NOMO-1 treated with DMSO at 0.1 percent for 48 hours (cell line): ENCODE data around the gene FOCAD.

ENCODE experiments used
- DNase-seq: peaks from one replicate; lab custom pipeline; 2025; ENCODE audit not compliant: unreplicated experiment; lab: John Stamatoyannopoulos, UW

FOCAD gene

DNA sequence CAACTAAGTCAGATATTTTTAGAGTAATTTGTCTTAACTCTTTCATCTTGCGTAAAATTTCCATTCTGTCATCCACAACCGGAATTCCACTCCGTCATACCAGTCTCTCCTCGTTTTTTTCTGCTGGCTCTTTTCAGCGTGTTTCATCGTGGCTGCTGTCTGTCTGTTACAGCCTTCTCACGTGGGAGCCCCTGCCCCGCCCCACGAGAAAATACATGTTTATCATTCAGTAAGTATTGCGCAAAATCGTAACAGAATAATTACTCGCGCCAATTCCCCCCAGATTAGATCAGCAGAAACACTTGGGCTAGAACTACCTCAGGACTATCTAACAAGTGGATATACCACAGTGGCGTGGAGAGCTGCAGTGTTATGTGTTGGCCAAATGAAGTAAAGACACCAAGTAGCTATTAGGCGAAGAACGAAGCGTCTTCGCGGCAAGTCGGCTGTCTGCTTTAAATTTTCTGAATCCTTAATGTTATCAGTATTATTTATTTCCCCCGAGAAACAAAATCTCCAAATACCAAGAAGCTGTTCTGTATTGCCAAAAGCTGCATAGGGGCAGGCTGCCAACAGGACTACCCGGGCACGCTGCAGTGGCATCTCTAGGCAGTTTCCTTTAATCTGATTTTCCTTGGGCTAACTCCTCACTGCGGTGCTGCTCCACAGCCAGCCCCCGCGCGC, 566 bp upstream of the FOCAD start:
- DNase-seq, result no peak

DNA sequence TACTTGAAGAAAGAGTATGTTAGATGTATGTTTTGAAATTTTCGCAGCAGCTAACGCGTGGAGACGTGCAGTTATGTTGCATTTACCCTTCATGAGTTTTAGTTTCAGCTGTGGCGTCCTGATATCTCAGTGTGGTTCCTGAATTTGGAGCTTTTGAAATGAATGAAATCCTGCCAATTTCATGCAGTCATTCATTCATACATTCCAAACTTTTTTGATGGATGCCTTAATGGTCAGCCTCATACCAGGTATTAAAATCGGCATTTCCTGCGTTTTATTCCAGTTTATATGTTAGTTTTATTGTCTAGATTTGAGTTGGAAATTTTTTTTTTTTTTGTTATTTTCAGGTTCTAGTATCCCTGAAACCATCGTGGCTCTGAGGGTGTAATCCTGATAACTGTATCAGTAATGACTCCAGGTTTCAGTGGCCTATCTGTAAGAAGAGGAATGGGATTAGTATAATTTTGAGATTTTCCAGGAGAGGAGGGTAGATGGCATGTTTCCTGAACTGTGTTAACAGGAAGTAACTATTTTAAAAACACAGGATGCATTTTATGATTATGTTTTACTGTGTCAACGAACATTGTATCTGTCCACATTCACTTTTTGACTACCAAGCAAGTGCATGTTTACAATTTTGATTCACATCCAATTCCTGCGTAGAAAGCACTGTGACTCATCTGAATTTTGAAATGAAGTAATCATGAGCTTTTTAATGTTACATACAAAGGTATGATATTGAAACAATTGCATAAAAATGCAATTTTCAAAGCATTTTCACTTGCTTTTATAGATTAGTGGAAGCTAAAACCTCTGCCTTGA, 1.0 kb downstream of the FOCAD start:
- no peak for DNase-seq

DNA sequence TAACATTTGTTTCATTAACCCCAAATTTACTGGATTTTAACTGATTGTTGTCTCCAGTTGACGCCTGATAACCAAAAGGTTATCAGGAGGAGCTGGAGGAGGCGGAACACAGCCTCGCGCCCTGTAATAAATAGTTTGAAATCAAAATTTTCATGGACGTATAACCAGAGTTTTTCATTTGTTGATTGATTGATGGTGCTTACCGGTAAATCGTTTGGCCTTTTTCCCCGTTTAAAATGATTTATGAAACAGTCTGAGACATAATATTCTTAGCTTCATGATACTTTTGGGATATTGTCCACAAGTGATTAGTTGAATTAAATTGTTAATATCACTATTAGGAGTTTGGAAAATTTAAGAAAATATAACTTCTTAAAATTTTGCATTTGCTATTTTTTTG, 1.7 kb downstream of the FOCAD start:
- DNase-seq, result no peak

DNA sequence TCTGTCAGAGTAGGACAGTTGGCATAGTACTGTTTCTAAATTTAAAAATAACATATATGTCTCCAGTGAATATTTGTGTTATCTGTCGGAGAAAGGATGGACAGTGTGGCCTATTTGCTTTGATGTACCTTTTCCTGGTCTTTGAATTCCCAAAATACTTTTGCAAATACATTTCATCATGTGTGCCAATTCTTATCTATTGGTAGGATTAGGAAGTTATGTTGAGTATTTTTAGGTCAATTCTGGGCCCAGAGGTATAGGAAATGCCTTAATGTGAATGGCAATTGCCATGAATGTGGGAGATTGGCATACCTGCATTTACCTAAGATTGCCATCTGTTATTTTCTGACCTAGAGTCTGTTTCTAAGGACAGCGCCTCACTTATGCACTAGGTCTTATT, 5.8 kb downstream of the FOCAD start:
- DNase-seq, result no peak

DNA sequence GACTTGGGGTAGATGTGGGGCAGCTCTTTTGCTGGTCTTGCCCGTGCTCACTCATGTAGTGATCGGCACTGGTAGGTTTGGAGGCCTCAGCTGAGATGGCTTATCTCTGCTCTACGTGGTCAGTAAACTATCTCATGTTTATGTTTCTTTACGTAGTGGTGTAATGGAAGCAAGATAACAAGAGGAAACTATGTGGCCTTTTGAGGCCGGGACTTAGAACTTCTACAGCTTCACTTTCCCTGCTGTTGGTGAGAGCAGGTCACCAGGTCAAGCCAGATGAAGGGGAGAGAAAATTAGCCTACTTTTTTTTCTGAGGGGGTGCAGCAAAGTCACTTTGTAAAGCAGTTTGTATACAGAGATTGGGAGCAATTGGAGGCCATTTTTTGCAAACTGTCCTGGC, 8.5 kb downstream of the FOCAD start:
- no peak for DNase-seq

DNA sequence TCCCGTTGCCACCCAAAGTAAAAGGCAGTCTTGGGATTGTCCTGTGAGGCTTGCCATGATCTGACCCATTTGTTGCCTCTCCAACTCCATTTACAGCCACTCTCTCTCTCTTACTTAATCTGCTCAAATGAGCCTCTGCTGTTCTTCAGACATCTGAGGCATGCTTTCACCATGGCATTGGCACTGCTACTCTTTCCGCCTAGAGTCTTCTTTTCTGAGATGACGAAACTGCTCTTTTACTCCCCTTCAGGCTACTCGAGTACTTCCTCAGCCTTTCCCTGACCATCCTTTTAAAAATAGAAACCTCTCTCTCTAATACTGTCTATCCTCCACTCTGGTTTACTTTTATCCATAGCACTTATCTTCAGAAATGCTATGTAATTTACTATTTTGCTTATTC, 9.0 kb downstream of the FOCAD start:
- DNase-seq, result no peak

DNA sequence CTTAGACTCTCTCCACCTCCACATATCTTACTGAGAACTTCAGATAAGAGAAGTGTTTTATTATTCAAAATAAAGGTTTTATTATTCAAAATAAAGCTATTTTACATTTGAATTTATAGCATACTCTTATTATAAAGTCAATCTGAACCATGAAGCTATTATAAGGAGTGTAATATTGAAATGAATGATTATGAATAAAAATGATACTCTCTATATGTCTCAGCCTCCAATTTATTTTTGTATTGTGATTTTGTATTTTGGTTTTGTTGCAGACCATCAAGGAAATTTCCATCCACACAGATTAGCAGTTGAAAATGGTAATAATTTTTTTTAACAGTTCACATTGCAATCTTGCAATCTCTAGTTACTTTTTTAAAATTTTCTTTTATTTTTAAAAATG, 10.2 kb downstream of the FOCAD start:
- no peak for DNase-seq

DNA sequence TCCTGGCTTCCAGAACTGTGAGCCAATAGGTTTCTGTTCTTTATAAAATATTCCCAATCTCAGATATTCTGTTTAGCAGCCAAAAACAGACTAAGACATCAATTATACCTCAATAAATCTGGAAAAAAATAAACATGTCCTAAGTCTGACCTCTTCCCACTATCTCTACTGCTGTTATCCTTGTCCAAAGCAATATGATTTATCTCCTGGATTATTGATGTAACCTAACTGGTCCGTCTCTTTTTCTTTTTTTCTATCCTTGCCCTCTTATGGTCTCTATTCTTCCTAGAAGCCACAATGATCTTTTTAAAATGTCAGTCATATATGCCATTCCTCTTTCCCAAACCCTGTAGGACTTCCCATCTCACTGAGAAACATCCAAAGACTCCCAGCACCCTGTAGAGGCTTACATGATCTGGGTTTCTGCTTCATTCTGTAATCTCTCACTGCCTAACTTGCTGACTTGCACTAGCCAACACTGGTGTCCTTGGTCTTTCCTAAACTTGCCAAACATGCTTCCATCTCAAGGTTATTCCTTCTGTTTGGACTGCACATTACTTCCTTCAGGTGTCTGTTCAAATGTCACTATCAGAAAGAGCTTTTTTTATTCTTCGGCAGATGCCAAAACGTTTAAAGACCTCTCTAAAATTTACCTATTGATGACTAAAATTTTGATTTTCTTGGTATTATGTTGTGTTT, 13.1 kb downstream of the FOCAD start:
- DNase-seq, result no peak

DNA sequence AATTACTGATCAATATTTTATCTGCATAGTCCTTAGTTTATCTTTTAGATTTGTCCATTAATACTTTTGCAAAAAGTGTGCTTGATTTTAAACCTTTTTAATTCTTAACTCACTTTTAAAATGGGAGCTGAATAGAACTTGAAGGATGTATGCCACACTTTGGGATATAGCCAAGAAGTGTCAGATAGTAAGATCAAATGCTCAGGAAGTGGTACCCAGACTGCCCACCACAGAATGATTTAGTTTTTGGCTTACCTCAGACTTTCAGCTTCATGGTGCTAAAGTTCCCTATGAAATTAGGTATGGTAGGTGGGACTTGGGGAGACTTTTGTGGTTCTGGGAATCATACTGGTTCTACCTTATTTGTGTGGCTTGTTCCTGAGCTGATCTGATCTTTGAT, 14.7 kb downstream of the FOCAD start:
- DNase-seq, result no peak

DNA sequence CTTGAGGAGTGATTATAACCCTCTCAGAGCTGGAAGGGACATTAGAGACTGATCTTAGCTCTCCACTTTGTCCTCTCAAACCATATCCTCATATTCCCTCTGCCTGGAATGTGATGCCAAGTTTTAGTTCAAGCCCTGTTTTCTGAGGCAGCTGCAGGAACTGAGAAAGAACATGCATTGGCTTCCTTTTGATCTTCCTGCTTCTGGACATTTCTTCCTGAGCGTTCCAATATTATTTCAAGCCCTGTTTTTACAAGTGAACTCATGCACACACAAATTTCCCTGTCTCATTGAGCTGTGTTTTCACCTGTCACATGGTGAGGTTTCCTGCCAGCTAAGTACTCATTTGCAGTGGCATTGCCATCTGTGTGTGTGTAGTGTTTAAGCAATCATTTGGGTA, 17.0 kb downstream of the FOCAD start:
- DNase-seq, result no peak

DNA sequence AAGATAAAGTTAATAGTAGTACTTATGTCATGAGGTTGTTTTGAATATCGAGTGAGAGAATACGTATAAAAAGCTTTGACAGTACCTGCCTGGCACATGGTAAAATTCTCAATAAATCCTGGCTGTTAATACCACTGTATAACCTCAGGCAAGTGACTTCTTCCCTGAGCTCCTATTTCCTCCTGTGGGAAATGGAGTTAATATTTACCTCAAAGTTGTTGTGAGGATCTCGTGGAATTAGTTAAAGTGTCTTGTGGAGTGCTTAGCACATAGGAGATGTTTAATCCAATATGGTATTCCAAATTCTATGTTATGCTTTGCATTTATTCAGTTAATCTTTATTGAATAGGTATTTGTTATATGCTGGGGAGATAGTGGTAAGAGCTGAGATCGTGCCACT, 18.5 kb downstream of the FOCAD start:
- no peak for DNase-seq

DNA sequence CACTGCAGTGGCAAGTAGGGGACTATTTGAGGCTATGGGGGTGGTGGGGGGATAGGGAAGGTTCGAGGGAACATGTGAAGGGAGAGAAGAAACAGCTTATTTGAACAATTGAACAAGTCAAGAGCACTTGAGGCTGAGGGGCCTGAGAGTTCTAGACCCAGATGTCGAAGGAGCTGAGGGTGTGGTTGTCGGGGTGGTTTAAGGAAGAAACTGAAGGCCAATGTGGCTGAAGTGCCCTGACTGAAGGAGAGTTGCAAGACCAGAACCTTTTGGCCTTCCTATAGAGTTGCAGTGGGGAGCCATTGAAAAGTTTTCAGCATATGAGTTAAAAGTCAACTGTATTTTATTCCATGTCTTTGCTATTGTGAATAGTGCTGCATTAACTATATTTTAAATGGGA, 19.1 kb downstream of the FOCAD start:
- DNase-seq, result no peak

DNA sequence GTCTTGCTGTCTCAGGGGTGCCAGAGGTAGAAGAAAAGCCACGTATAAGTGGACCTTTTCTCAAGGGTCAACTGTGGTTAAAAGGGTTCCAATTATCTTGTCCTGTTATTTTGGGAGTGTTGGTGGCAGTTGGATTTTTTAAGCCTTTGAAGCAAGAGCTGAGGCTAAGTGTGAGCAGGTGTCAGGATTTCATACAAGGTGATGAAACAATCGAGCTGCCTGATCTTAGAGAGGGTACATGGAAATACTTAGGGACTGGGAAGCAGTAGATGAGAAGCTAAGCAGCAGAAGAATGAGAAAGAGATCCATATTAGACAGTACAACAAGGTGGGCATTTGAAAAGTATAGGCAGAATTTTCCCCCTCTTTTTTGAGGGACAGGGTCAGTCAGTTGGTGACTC, 23.6 kb downstream of the FOCAD start:
- DNase-seq, result no peak

DNA sequence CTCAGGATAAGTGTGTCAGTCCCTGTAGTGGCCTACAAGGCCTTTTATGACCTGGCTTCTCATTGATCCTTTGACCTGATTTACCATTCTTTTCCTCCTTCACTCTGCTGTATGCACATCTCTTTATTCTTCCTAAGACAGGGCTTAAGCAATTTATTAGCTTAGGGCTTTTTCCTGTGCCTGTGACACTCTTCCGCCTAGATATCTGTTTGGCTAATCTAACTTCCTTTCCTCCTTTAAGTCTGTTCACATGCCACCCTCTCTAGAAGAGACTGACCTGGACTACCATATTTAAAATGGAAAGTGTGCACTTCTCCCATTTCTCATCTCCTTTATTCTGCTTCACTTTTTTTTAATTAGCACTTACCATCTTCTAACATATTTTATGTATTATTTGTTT, 29.1 kb downstream of the FOCAD start:
- DNase-seq, result no peak

DNA sequence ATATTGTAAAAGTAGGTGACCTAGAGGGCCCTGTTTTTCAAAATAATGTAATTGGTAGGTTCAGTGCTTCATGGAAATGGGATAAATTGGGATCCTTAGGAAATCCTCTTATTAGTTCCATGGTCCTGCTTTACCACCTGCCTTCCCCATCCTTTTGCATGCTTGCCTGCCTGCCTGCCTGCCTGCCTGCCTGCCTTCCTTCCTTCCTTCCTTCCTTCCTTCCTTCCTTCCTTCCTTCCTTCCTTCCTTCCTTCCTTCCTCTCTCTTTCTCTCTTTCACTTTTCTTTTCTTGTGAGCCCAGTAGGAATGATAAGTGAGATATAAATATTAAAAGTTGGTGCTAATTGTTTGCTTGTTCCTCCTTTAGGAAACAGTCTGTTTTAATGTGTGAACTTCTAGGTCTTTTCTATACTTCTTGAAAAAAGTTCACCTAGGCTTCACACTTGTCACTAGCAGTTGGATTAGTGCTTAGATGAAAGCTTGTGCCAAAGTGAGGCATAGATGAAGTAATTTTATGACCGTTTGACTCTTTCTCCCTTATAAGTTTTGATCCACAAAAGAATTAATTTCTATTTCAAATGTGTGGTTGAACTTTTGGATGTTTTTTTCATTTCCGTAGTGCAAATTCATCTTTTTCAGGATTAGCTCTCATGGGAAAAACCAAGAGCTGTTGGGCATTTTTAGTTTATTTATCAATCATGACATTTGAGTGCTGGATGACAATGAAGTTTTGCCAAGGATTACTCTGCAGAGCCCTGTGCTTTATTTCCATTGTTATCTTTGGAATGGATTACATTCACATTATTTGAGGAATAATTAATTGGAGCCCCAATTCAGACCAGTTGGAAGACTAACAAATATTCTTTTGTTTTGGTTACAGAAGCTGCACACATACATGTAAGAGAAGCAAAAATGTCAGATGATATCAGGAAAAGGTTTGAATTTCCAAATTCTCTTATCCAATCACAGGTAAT, 30.7 kb downstream of the FOCAD start:
- DNase-seq, result no peak

DNA sequence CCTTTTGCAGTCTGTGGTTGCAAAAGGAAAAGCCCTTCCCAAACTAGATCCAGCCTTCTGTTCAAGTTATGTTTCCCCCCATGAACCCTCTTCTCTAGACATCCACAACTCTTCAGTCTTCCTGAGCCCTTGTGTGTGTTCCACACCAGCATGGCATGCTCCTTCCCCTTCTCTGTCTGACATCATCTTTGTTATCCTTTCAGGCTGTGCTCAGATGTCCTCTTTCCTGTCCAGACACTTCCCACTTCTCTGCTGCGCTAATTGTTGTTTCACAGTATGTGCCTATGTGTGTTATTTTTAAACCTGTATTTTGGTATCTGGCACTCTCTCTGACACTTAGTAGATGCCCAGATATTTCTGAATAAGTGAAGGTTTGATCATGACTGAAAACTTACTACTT, 38.2 kb downstream of the FOCAD start:
- DNase-seq, result no peak

DNA sequence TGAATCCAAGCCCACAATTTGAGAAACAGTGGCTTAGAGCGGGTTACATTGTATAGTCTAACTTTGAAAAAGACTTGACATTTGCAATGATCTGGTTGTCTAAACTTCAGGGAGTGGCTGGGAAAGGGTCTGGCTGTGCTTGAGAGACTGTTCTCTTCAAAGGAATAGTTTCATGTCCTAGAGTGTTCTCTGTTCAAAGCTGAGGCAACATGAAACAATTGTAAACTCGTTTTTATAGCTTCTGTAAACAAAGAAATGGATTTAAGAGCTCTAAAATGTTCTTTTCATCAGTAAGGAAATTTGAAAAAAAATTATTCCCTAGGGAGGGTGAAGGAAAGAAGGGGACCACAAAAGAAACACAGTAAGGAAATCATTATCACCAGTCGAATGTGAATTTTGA, 41.6 kb downstream of the FOCAD start:
- DNase-seq, result no peak

DNA sequence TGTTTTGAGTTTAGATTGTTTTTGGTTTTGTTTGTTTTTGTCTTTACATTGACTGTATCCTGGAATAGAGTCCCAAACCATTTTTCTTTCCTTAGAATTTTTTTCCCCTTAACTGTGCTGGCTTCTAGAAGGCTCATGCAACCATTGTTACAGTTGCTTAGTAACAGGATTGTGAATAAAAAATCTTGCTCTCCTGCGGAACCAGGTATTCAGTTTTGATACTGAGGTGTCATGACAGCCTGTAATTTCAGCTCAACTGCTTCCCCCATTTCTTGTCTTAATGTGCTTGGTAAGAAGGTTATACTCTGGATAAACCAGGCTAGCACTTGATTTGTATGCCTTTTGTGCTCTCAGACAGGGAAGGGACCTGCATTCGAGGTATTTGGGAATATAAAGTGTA, 42.1 kb downstream of the FOCAD start:
- DNase-seq, result no peak

DNA sequence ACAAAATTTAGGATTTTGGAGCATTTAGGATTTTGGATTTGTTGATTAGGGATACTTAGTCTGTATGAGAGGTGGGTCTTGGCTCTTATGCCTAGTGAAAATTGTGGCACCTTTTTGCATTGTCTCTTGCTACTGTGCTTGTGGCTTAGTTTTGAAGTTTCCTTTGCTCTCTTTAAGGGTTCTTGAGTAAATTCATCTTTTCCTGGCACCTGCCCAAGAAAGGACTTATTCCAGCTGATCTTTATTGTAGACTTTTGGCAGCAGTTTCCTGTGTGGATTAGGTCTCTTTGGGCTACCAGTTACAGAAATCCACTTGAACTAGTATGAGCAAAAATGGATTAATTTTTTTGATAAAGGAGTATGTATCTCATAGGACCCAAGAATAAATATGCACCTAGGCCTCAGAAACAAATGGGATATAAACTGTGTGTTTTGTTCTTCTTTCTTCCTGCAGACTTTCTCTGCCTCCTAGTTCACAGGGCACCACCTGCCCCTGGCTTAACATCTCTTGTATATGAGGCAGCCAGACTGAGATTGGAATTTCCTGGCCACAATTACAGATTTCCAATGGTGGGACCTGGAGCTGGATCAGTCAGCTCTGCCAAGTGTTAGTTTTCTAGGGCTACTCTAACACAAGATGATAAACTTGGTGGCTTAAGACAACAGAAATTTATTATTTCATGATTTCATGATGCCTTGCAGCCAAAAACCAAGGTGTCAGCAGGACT, 44.6 kb downstream of the FOCAD start:
- DNase-seq, result no peak

DNA sequence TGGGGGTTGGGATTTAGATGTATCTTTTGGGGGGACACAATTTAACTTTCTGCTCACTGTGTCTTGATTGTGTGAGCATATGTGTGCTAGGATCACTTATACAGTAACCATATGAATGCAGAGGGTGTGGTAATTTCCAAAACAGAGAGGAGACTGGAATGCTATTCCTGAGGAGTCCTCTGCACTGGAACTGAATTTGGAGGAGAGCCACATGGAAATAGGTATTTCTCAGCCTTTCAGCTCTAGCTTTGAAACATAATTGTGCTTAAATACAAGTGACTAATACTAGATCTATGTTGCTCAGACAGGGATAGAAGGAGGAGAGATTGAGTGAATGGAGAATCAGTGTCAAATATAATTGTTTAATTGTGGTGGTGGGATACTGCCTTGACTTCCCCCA, 45.5 kb downstream of the FOCAD start:
- DNase-seq, result no peak
